B cell (primary cell): ENCODE measurements around the gene IKZF2. TPM values are rescaled to one million over a fixed set of nuclear protein-coding genes. Genes with fewer than 3 reads are reported as not detected.

ENCODE experiments used
- ATAC-seq: fragments of 200-7000 bp; cut with Tn5 transposase; one replicate; pipeline ENCODE4 v1.10.0; 2021; ENCODE audit warnings: low read depth, mild to moderate bottlenecking, moderate number of reproducible peaks, moderate library complexity
- CTCF ChIA-PET: fragments of 350-600 bp; sonication (Branson Sonifier 250); formaldehyde crosslinking; loops from one replicate; lab custom pipeline; 2021; ENCODE audit warnings: antibody characterized with exemption, inconsistent platforms; lab: Charles Lee
- POLR2A ChIA-PET: fragments of 350-600 bp; sonication (Branson Sonifier 250); formaldehyde crosslinking; loops from one replicate; lab custom pipeline; 2021; ENCODE audit warnings: antibody characterized with exemption; lab: Charles Lee
- DNase-seq: peaks from one replicate; pipeline ENCODE4 v3.0.0; 2013
- H2AFZ ChIP-seq: 2 replicates; pipeline ENCODE4 v1.6.1; 2012; ENCODE audit warnings: mild to moderate bottlenecking, low read depth, low read length; ENCODE audit not compliant: insufficient read depth, poor library complexity, severe bottlenecking
- H3K27ac ChIP-seq, 2 donors: 1 replicate in 1 of 2; 2 replicates in 1 of 2; pipeline ENCODE4 v1.5.1; 2012 to 2013; ENCODE audit warnings: low read length in 2 of 2, mild to moderate bottlenecking in 2 of 2, moderate library complexity in 1 of 2
- H3K27me3 ChIP-seq, 4 experiments: fragments of 200-600 bp in 1 of 4; sonication (generic) in 1 of 4; replicated peaks in 1 of 4; 1 replicate in 2 of 4; 2 replicates in 2 of 4; pipeline versions ENCODE4 v1.6.1 to v1.7.0; 2013 to 2016; ENCODE audit warnings: low read length in 3 of 4, mild to moderate bottlenecking in 2 of 4, mixed read lengths in 1 of 4, moderate library complexity in 1 of 4; ENCODE audit not compliant: insufficient read depth in 4 of 4, control insufficient read depth in 3 of 4; ENCODE audit errors: control extremely low read depth in 1 of 4
- H3K36me3 ChIP-seq, 2 experiments: replicated peaks in 1 of 2; 1 replicate in 1 of 2; 2 replicates in 1 of 2; pipeline versions ENCODE4 v1.6.1 to v1.7.1; 2013; ENCODE audit warnings: low read length in 1 of 2; ENCODE audit not compliant: insufficient read depth in 2 of 2, control insufficient read depth in 1 of 2; ENCODE audit errors: control extremely low read depth in 1 of 2, extremely low read depth in 1 of 2
- H3K4me1 ChIP-seq, 2 donors: fragments of 200-600 bp in 1 of 2; sonication (generic) in 1 of 2; 1 replicate in 1 of 2; 2 replicates in 1 of 2; pipeline versions ENCODE4 v1.5.1 to v1.6.1; 2013 to 2017; ENCODE audit warnings: low read length in 2 of 2; ENCODE audit not compliant: control insufficient read depth in 2 of 2, insufficient read depth in 2 of 2
- H3K4me2 ChIP-seq: replicated peaks from 2 replicates; pipeline ENCODE3; 2012; ENCODE audit warnings: mild to moderate bottlenecking, low read depth, low read length; ENCODE audit not compliant: poor library complexity, severe bottlenecking
- H3K4me3 ChIP-seq, 5 experiments: fragments of 200-600 bp in 1 of 5; sonication (generic) in 1 of 5; 1 replicate in 3 of 5; 2 replicates in 2 of 5; pipeline versions ENCODE4 v1.5.1 to v1.7.0; 2011 to 2016; ENCODE audit warnings: low read length in 4 of 5, mild to moderate bottlenecking in 4 of 5, low read depth in 2 of 5, control low read depth in 1 of 5, moderate library complexity in 1 of 5; ENCODE audit not compliant: insufficient read depth in 1 of 5; ENCODE audit errors: control extremely low read depth in 1 of 5, extremely low read depth in 1 of 5
- H3K79me2 ChIP-seq: fragments of 200-600 bp; sonication (generic); one replicate; pipeline ENCODE4 v1.6.0; 2016; ENCODE audit warnings: low read length; ENCODE audit not compliant: control insufficient read depth, insufficient read depth
- H3K9ac ChIP-seq: fragments of 200-600 bp; sonication (generic); 2 replicates; pipeline ENCODE4 v1.6.1; 2017; ENCODE audit warnings: mild to moderate bottlenecking, low read length, moderate library complexity
- H3K9me3 ChIP-seq, 3 donors: one replicate each; pipeline versions ENCODE4 v1.6.1 to v1.7.1; 2013; ENCODE audit warnings: low read length in 2 of 3; ENCODE audit not compliant: control insufficient read depth in 2 of 3, insufficient read depth in 1 of 3; ENCODE audit errors: control extremely low read depth in 1 of 3
- H4K20me1 ChIP-seq: 2 replicates; pipeline ENCODE4 v1.6.0; 2012; ENCODE audit warnings: mild to moderate bottlenecking, low read length; ENCODE audit not compliant: insufficient read depth, control insufficient read depth, poor library complexity, severe bottlenecking
- H3K27ac Mint-ChIP-seq: one replicate; pipeline ENCODE4 v1.8.0; 2021; ENCODE audit warnings: mixed read lengths
- H3K27me3 Mint-ChIP-seq: one replicate; pipeline ENCODE4 v1.8.0; 2021; ENCODE audit warnings: mixed read lengths
- H3K4me1 Mint-ChIP-seq: one replicate; pipeline ENCODE4 v1.8.0; 2021; ENCODE audit warnings: mixed read lengths
- H3K4me3 Mint-ChIP-seq: one replicate; pipeline ENCODE4 v1.8.0; 2021; ENCODE audit warnings: mixed read lengths
- H3K9me3 Mint-ChIP-seq: one replicate; pipeline ENCODE4 v1.8.0; 2022; ENCODE audit warnings: mixed read lengths; ENCODE audit not compliant: insufficient read depth
- EZH2 ChIP-seq: IDR thresholded peaks from 2 replicates; pipeline ENCODE4 v1.6.1; 2012; ENCODE audit warnings: borderline replicate concordance, low read depth, mild to moderate bottlenecking, moderate library complexity, low read length; ENCODE audit not compliant: insufficient read depth, poor library complexity, severe bottlenecking
- WGBS: methylation state at CpG from one replicate; pipeline ENCODE4 v1.1.5; 2013; ENCODE audit warnings: missing lambda C conversion rate; ENCODE audit not compliant: insufficient coverage; 5-methylcytosine and 5-hydroxymethylcytosine counted together
- intact Hi-C: fragments of 100-400 bp; cut with micrococcal nuclease; formaldehyde crosslinking; loops from one replicate; pipeline ENCODE4 v1.10.0; 2022
- polyA plus RNA-seq: library from polyadenylated mRNA; depleted of rRNA; stranded (reverse); fragments of >200 nt; gene quantifications from 2 replicates; pipeline ENCODE4 v1.2.3, GENCODE V29; 2012
- total RNA-seq, 2 donors: library from RNA; stranded (reverse); fragments of 120-200 nt in 1 of 2; gene quantifications; 1 replicate in 1 of 2; 2 replicates in 1 of 2; pipeline versions ENCODE4 v1.2.3 to v1.2.4, GENCODE V29; 2013 to 2022
- TF ChIP-seq, protein P1 (sequence below): fragments of 200-600 bp; IDR thresholded peaks from one replicate; pipeline ENCODE4 v1.8.0; 2022; ENCODE audit warnings: antibody characterized with exemption, mild to moderate bottlenecking

The IKZF2 gene
- total and polyA plus RNA-seq, 2 donors (not counting 1 experiment from before 2014, with no cell fraction given) = 2.5 to 49.3 TPM

DNA sequence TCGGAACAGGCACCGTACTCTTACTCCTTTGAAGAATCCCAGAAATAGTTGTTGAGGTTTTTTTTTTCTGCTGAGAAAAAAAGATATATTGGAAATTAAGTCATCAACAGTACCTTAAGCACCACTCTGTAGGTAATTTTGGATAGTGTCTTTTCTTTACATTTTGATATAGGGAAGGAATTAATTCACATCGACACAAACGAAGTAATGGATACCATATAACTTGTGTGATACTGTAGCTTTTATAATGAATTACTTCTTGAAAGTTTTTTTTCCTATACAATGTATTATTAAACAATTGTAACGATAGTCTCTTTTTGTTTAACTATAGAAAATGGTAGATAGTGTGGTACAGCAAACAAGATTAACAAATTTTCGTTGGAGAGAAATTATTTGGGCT, 1.5 kb upstream of the IKZF2 start:
- ATAC-seq (no peak), DNase-seq (no peak)
- Histone ChIP-seq H3K4me3 (peak overlapping the region; percentile 69 to 93 (median 80)), H3K9me3 (no peaks in the 10 kb centered on the region), H3K27me3 (no peaks in the 10 kb centered on the region), H3K36me3 (no peaks in the 10 kb centered on the region), H3K4me2 (peak overlapping the region; percentile 83), H2AFZ (peak overlapping the region; percentile 88), H3K27ac (peak overlapping the region; percentile 91 to 93), H3K9ac (peak overlapping the region; percentile 91), H3K4me1 (peaks cover 30 to 42% of the 10 kb centered on the region in 2 donors), H4K20me1 (no peaks in the 10 kb centered on the region), H3K79me2 (peaks cover 9% of the 10 kb centered on the region)
- ChIA-PET CTCF (interaction anchor here (0.6 to 7.3 kb wide), 10 partner anchors 10 to 466 kb away, joined by 3 to 141 read pairs (median 6); partner anchors contain the start of gene SPAG16), POLR2A (interaction anchor here (0.9 kb wide), 1 partner anchor 81 kb away, joined by 5 read pairs; no protein-coding TSS in a partner anchor)
- H3K27me3 Mint-ChIP-seq = no peaks in the 10 kb centered on the region
- H3K9me3 Mint-ChIP-seq = no peaks in the 10 kb centered on the region
- H3K4me3 Mint-ChIP-seq = peak overlapping the region; percentile 95
- H3K4me1 Mint-ChIP-seq = peaks cover 66% of the 10 kb centered on the region
- no peak for TF ChIP-seq EZH2
- intact Hi-C loops = loop anchor here (1.0 to 5.0 kb wide), 4 partner anchors 151 to 1656 kb away; partner anchors contain the start of gene BARD1
- no CpG with 5 or more reads among the region's 6 CpGs for WGBS
- peak overlapping the region; percentile 92 for H3K27ac Mint-ChIP-seq

DNA sequence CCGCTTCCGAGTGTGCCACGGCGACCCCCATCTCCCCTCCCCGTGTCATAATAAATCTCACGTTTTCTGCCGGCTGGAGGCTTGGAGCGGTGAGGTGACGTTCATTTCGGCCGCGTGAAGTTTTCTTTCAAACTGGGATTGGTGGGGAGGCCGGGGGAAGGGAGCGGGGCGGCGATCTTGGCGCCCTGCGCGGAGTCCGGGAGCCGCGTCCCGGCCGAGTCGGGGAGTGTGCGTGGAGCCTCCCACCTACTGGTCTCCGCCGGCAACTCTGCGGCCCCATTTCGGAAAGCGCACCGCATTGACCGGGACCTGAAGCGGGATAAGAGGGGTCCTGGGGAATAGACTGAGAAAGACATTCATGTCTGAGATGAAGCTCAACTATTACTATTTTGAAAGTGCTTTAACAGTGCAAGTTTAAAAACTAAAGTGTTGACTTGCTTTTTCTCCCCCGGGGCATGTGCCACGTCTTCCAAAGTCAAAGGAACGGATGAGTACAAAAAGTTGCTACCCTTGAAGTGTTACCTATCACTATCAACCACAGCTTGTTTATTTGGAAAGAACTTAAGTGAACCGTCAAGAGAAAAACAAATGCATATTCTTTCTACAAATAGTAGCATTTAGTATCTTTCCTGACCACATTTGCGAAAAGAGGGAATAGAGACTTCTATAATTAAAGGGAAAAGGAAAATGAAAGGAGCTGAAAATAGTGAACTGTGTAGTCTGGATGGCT, 818 bp upstream of the IKZF2 start:
- ChIA-PET CTCF (interaction anchor here (0.9 to 7.3 kb wide), 6 partner anchors 10 to 466 kb away, joined by 3 to 141 read pairs (median 9); no protein-coding TSS in a partner anchor), POLR2A (interaction anchor here (0.9 kb wide), 1 partner anchor 81 kb away, joined by 5 read pairs; no protein-coding TSS in a partner anchor)
- Histone ChIP-seq H3K27ac (peak overlapping the region; percentile 91 to 93), H3K4me3 (peak overlapping the region; percentile 69 to 93 (median 80)), H4K20me1 (no peaks in the 10 kb centered on the region), H3K4me1 (peaks cover 24 to 38% of the 10 kb centered on the region in 2 donors), H3K4me2 (peak overlapping the region; percentile 83), H3K9me3 (no peaks in the 10 kb centered on the region), H3K27me3 (no peaks in the 10 kb centered on the region), H2AFZ (peak overlapping the region; percentile 88), H3K79me2 (peaks cover 12% of the 10 kb centered on the region), H3K9ac (peak overlapping the region; percentile 91), H3K36me3 (no peaks in the 10 kb centered on the region)
- intact Hi-C loops = loop anchor here (2.0 to 5.0 kb wide), 2 partner anchors 150 to 1657 kb away; partner anchors contain the start of gene BARD1
- TF ChIP-seq EZH2 = no peak
- TF ChIP-seq, protein P1, sequence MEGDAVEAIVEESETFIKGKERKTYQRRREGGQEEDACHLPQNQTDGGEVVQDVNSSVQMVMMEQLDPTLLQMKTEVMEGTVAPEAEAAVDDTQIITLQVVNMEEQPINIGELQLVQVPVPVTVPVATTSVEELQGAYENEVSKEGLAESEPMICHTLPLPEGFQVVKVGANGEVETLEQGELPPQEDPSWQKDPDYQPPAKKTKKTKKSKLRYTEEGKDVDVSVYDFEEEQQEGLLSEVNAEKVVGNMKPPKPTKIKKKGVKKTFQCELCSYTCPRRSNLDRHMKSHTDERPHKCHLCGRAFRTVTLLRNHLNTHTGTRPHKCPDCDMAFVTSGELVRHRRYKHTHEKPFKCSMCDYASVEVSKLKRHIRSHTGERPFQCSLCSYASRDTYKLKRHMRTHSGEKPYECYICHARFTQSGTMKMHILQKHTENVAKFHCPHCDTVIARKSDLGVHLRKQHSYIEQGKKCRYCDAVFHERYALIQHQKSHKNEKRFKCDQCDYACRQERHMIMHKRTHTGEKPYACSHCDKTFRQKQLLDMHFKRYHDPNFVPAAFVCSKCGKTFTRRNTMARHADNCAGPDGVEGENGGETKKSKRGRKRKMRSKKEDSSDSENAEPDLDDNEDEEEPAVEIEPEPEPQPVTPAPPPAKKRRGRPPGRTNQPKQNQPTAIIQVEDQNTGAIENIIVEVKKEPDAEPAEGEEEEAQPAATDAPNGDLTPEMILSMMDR = no peak
- H3K27ac Mint-ChIP-seq = peak overlapping the region; percentile 92
- DNase-seq (no peak), ATAC-seq (peak; percentile 25)
- peak overlapping the region; percentile 95 for H3K4me3 Mint-ChIP-seq
- WGBS = 0% methylated on average over 28 of the region's 39 CpGs
- peaks cover 62% of the 10 kb centered on the region for H3K4me1 Mint-ChIP-seq
- no peaks in the 10 kb centered on the region for H3K9me3 Mint-ChIP-seq
- no peaks in the 10 kb centered on the region for H3K27me3 Mint-ChIP-seq
